WERI-Rb-1 (cell line): Measurements from ENCODE around the gene CTIF.

ENCODE experiments used
- DNase-seq: peaks from one replicate; pipeline ENCODE4 v3.0.0-alpha.2; 2020
- H3K27ac ChIP-seq: fragments of 250-450 bp; sonication (Bioruptor Pico); 2 replicates; pipeline ENCODE4 v1.5.1; 2020; ENCODE audit warnings: mild to moderate bottlenecking, moderate library complexity
- H3K27me3 ChIP-seq: fragments of 250-450 bp; sonication (Bioruptor Pico); 2 replicates; pipeline ENCODE4 v1.5.1; 2021; ENCODE audit warnings: mild to moderate bottlenecking, low read depth, moderate library complexity; ENCODE audit not compliant: insufficient read depth, severe bottlenecking
- H3K36me3 ChIP-seq: fragments of 250-450 bp; sonication (Bioruptor Pico); 2 replicates; pipeline ENCODE4 v1.5.1; 2020; ENCODE audit warnings: mild to moderate bottlenecking, moderate library complexity
- H3K4me3 ChIP-seq: 2 replicates; pipeline ENCODE4 v1.5.1; 2011; ENCODE audit warnings: low read depth, mild to moderate bottlenecking, control low read depth, low read length
- H3K9me3 ChIP-seq: fragments of 250-450 bp; sonication (Bioruptor Pico); 2 replicates; pipeline ENCODE4 v1.5.1; 2021; ENCODE audit warnings: mild to moderate bottlenecking, moderate library complexity; ENCODE audit not compliant: severe bottlenecking
- CTCF ChIP-seq: IDR thresholded peaks from 2 replicates; pipeline ENCODE4 v1.5.1; 2011; ENCODE audit warnings: low read depth, mild to moderate bottlenecking, control low read depth, inconsistent platforms, low read length

Gene CTIF

GRCh38 chr18:48732767-48733424 is 194.1 kb downstream of the CTIF start:
- H3K27me3 ChIP-seq, result no peaks in the 10 kb centered on the region

DNA sequence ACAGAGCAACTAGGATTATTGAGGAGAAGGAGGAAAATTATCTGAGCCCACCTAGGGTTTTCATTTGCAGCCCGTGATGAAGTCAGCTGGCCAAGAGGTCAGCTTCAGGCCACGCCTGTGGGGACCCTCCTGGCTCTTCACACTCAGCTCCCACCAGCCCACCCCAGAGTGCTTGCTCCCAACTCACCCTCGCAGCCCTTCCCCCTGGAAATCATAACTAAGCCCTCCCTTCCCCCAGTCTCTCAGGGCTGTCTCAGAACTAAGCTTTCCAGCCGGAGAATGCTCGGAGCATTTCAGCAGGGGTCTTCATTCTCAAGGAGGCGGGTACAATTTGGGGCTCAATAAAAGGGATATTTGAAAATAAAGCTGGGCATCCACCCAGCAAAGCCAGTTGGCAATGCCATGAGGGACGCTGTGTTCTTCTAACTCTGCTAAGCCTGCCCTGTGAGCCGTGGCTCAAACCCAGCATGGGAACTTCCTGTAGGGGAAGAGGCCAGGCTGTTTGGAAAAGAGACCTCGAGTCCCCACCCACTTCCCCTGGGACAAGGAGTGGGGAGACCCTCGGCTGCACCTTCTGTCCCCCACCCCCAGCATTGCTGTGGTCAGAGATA is 194.9 kb downstream of the CTIF start:
- no peak for TF ChIP-seq CTCF
- no peak for DNase-seq
- no peaks in the 10 kb centered on the region for H3K27me3 ChIP-seq
- no peaks in the 10 kb centered on the region for H3K9me3 ChIP-seq
- H3K4me3 ChIP-seq, result no peak overlapping the region
- H3K36me3 ChIP-seq, result no peaks in the 10 kb centered on the region
- H3K27ac ChIP-seq, result no peak overlapping the region

More at GRCh38 chr18:48732767-48733424, 194.1 kb downstream of the CTIF start:
- Histone ChIP-seq H3K9me3 (no peaks in the 10 kb centered on the region), H3K4me3 (no peak overlapping the region), H3K27ac (no peak overlapping the region), H3K36me3 (no peaks in the 10 kb centered on the region)
- no peak for DNase-seq
- no peak for TF ChIP-seq CTCF

DNA sequence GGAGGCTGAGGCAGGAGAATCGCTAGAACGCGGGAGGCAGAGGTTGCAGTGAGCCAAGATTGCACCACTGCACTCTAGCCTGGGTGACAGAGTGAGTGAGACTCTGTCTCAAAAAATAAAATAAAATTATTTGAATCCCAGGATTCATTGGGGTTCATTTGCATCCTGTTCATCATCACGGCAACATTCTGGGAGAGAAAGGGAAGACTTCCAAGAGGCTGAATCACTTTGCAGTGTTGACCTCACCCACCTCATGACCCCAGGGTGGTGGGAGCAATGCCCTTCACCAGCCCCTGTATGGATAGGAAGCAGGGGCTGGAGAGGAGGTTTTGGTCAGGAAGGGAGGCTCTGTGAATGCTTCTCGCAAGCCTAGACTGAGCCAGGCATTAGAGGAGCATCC is 195.6 kb downstream of the CTIF start:
- Histone ChIP-seq H3K9me3 (no peaks in the 10 kb centered on the region), H3K27me3 (no peaks in the 10 kb centered on the region), H3K4me3 (no peak overlapping the region), H3K36me3 (no peaks in the 10 kb centered on the region), H3K27ac (no peak overlapping the region)
- no peak for TF ChIP-seq CTCF
- no peak for DNase-seq

GRCh38 chr18:48735080-48735676 is 196.3 kb downstream of the CTIF start:
- Histone ChIP-seq H3K9me3 (no peaks in the 10 kb centered on the region), H3K36me3 (no peaks in the 10 kb centered on the region), H3K27me3 (no peaks in the 10 kb centered on the region), H3K27ac (no peak overlapping the region), H3K4me3 (no peak overlapping the region)
- no peak for TF ChIP-seq CTCF
- no peak for DNase-seq

- no peaks in the 10 kb centered on the region for H3K27me3 ChIP-seq
- no peak for TF ChIP-seq CTCF
- no peaks in the 10 kb centered on the region for H3K36me3 ChIP-seq
- no peaks in the 10 kb centered on the region for H3K9me3 ChIP-seq
- H3K27ac ChIP-seq, result no peak overlapping the region
- no peak for DNase-seq
- H3K4me3 ChIP-seq, result no peak overlapping the region
Measured at GRCh38 chr18:48735681-48736255, 196.9 kb downstream of the CTIF start.
